GM13977 (cell line): Measurements from ENCODE around the gene PTGS1.

Experiments used
- DNase-seq: peaks from one replicate; pipeline ENCODE4 v3.0.0; 2012; ENCODE audit warnings: low spot score
- in situ Hi-C: fragments of 300-500 bp; cut with MboI; formaldehyde crosslinking; loops from one replicate; pipeline ENCODE4 v1.12.0; 2022; ENCODE audit warnings: low sequenced_read_pairs, low pct_unique_long_range_greater_than_20kb, mixed read lengths, inconsistent platforms; ENCODE audit not compliant: unreplicated experiment
- TF ChIP-seq, protein P1 (sequence below): IDR thresholded peaks from 2 replicates; pipeline ENCODE4 v1.5.1; 2012; ENCODE audit warnings: mild to moderate bottlenecking, control low read depth; ENCODE audit not compliant: insufficient read depth; ENCODE audit errors: extremely low read depth, missing control alignments

PTGS1 gene

DNA sequence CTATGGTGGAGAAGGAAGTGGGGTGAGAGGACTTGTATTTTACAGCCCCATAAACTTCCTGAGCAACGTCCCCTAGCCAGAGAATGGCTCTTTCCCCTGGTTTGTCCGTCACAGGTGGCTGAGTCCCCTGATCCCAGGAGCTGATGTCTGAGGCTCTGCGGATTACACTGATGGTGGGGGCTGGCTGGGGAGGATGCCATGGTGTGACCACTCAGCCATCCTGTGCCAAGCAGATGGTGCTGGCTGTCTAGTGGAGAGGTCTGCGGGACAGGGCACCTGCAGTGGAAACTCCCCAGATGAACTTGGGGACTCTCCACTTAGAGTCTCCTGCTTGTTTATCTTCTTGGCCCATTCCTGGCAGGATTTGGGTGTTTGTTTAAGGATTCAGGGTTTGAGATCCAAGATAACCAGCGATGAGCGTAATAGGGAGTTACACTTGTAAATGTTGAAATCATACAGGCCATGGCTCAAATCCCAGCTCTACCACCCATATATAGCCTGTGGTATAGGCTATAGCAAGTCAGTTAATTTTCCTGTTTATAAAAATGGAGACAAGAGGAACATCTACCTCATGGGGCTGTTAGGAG, 4.7 kb upstream of the PTGS1 start:
- DNase-seq, result no peak
- in situ Hi-C loops, result no loop called here
- TF ChIP-seq, protein P1, sequence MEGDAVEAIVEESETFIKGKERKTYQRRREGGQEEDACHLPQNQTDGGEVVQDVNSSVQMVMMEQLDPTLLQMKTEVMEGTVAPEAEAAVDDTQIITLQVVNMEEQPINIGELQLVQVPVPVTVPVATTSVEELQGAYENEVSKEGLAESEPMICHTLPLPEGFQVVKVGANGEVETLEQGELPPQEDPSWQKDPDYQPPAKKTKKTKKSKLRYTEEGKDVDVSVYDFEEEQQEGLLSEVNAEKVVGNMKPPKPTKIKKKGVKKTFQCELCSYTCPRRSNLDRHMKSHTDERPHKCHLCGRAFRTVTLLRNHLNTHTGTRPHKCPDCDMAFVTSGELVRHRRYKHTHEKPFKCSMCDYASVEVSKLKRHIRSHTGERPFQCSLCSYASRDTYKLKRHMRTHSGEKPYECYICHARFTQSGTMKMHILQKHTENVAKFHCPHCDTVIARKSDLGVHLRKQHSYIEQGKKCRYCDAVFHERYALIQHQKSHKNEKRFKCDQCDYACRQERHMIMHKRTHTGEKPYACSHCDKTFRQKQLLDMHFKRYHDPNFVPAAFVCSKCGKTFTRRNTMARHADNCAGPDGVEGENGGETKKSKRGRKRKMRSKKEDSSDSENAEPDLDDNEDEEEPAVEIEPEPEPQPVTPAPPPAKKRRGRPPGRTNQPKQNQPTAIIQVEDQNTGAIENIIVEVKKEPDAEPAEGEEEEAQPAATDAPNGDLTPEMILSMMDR, result no peak

DNA sequence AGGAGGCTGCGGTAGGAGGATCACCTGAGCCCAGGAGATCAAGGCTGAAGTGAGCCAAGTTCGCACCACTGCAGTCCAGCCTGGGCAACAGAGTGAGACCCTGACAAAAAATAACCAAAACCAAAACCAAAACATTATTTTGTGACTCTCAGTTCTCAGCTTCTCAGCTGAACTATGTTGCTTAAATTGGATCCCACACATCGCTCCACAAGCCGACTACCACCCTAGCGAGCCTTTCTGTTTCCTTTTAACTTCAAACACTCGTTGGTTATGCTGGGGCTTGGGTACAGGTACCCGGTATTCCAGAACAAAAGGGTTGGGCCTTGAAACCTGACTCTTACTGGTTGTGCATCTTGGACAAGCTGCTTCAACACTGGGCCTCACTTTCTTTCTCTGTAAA, 3.8 kb upstream of the PTGS1 start:
- TF ChIP-seq, protein P1, result no peak
- no peak for DNase-seq
- in situ Hi-C loops, result no loop called here

DNA sequence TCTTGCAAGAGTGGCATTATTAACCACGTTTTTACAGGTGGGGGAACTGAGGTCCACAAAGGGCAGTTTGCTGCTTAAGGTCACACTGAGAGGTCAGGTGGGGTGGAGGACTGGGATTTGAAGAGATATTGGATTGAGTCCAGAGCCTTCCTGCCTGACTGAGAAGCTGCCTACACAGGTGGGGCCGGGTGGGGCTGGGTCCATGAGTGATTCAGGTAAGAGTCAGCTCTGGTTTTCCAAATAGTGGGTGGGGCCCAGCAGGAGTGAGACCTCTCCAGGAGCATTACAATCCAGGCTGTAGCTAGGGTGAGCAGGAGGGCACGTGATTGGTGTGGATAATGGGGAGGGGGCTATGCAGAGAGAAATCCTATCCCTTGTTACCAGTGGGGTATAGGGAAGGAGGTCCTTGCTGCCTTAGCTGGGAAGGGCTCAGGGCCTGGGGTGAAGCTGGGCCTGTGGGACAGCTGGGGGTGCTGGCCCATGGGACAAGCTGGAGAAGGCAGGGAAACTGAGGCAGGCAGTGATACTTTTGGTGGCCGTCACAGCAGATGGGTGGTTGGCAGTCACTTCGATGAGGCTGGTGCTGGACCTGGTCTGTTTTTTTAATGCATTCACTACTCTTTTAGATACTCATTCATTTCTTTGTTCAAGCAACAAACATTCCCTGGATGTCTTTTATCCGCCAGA, 2.9 kb upstream of the PTGS1 start:
- no peak for DNase-seq
- TF ChIP-seq, protein P1, result no peak
- in situ Hi-C loops, result no loop called here

DNA sequence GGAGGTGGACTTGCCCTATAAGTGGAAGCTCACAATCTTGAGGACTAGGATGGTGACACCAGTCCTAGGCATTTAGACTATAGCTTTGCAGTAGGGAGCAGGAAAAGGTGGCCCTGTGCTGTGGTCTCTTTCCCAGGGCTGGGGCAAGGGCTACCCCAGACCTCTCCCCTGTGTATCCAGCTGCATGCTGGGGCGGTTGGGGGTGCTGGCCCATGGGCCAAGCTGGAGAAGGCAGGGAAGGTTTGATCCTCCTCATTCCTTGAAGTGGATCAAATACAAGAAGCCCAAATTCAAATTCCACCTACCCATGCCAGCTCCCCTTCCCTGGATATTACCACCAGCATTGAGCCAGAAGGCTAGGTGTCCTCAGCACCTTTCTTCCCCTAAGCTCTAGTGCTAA, 2.2 kb upstream of the PTGS1 start:
- in situ Hi-C loops, result no loop called here
- TF ChIP-seq, protein P1, result no peak

GRCh38 chr9:122370303-122370702, 521 bp upstream of the PTGS1 start:
- TF ChIP-seq, protein P1, result no peak
- in situ Hi-C loops, result no loop called here
- DNase-seq, result no peak

More for the DNA sequence above, 2.2 kb upstream of the PTGS1 start:
- no peak for DNase-seq

GRCh38 chr9:122371846-122372245, 1.0 kb downstream of the PTGS1 start:
- in situ Hi-C loops, result no loop called here
- TF ChIP-seq, protein P1, result no peak
- DNase-seq, result no peak
